Suprapubic skin (tissue), 4 donors: Measurements from ENCODE around the gene ARPC2. TPM values are rescaled to one million over a fixed set of nuclear protein-coding genes. Genes with fewer than 3 reads are reported as not detected.
A peak's percentile ranks its signal among the peaks of the same experiment; 100 is the strongest.

Source experiments
- DNase-seq, 2 donors: peaks; one replicate each; pipeline ENCODE4 v3.0.0-alpha.2; 2019; ENCODE audit warnings: low spot score in 2 of 2
- H3K27ac ChIP-seq: fragments of 200-600 bp; sonication (generic); one replicate; pipeline ENCODE4 v1.5.1; 2019
- H3K27me3 ChIP-seq: fragments of 200-600 bp; sonication (generic); one replicate; pipeline ENCODE4 v1.5.1; 2019
- H3K36me3 ChIP-seq: fragments of 200-600 bp; sonication (generic); one replicate; pipeline ENCODE4 v1.5.1; 2019
- H3K4me1 ChIP-seq: fragments of 200-600 bp; sonication (generic); one replicate; pipeline ENCODE4 v1.5.1; 2019
- H3K4me3 ChIP-seq: fragments of 200-600 bp; sonication (generic); one replicate; pipeline ENCODE4 v1.5.1; 2019; ENCODE audit warnings: mild to moderate bottlenecking
- H3K9me3 ChIP-seq: fragments of 200-600 bp; sonication (generic); one replicate; pipeline ENCODE4 v1.5.1; 2019
- CTCF ChIP-seq, 2 donors: fragments of 200-600 bp in 1 of 2; fragments of 450-650 bp in 1 of 2; sonication (generic) in 1 of 2; IDR thresholded peaks; one replicate each; pipeline ENCODE4 v1.5.1; 2016 to 2019; ENCODE audit warnings: antibody characterized with exemption in 2 of 2, mild to moderate bottlenecking in 1 of 2, moderate library complexity in 1 of 2
- EP300 ChIP-seq: sonication (generic); formaldehyde crosslinking; IDR thresholded peaks from one replicate; pipeline ENCODE4 v1.6.1; 2017; ENCODE audit warnings: antibody characterized with exemption
- POLR2A ChIP-seq, 2 donors: fragments of 450-650 bp; IDR thresholded peaks; one replicate each; pipeline ENCODE4 v1.6.1; 2017; ENCODE audit warnings: antibody characterized with exemption in 2 of 2, mild to moderate bottlenecking in 2 of 2, moderate library complexity in 2 of 2
- POLR2AphosphoS5 ChIP-seq, 3 donors: sonication (generic); formaldehyde crosslinking; IDR thresholded peaks; one replicate each; pipeline ENCODE4 v1.6.1; 2017; ENCODE audit warnings: antibody characterized with exemption in 3 of 3
- WGBS: methylation state at CpG from one replicate; pipeline ENCODE4 v1.1.5; 2018; 5-methylcytosine and 5-hydroxymethylcytosine counted together
- total RNA-seq, 4 donors: library from RNA; depleted of rRNA; stranded (reverse); fragments of >200 nt; gene quantifications; one replicate each; pipeline ENCODE4 v1.1.0, GENCODE V29; 2016

Gene ARPC2
- total RNA-seq, 4 donors from 2014 or later: 267 to 384 (median 275) TPM

DNA sequence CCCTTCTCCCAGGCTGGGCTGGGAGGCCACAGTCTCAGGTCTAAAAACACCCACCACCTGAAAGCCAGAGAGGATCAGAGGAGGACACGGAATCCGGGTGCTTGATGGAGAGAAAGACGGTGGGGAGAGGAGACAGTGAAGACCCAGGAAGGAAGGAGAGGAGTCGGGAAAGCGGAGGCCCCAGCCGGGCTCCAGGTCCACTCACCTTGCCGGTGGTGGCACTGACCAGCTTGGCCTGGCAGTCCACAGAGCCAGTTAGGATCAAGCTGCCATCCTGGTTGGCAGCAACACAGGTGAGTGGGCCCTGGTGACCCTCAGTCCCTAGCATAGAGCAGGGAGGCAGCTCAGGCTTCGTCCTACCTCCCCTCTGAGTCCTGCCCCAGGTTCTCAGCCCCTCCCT lies 48.6 kb downstream of the ARPC2 start:
- Histone ChIP-seq H3K4me1 (peaks cover 30% of the 10 kb centered on the region), H3K4me3 (no peak overlapping the region), H3K9me3 (no peaks in the 10 kb centered on the region), H3K36me3 (peaks cover 51% of the 10 kb centered on the region), H3K27me3 (no peaks in the 10 kb centered on the region), H3K27ac (no peak overlapping the region)
- peak in 1 of 2 donors; percentile 52 for DNase-seq
- WGBS: 91% methylated on average over 8 of the region's 8 CpGs
- no peak for TF ChIP-seq EP300
- no peak for TF ChIP-seq POLR2AphosphoS5 (IDR thresholded peaks at IDR 0.05)
- TF ChIP-seq POLR2A (IDR thresholded peaks at IDR 0.05): no peak
- TF ChIP-seq CTCF (IDR thresholded peaks at IDR 0.05): no peak

DNA sequence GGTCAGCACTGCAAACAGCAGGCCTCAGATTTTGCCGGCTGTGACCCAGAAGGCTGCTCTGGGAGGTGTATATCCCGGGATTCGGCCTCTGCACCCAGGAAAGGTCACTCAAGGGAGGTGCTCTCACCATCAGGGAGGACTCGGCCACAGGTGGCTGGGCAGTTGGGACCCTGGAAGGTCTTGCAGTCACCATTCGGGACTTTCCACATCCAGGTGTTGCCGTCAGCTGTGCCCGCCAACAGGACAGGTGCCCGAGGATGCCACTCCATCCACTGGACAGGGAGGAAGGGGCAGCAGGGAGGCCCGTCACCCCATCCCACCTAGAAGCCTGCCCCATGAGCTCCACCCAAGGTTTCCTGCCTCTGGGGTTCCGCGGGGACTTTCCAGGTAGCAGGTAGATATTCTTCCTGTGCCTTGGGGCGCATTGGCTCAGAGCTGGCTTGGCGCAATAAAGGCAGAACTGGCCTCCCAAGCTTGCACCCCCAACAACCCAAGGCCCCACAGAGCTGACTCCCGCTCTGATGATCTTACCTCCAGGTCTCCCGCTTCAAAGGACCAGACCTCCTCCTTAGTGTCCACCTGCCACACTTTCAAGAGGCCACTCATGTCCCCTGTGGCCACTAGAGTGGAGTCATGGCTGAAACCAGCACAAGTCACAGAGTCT lies 49.5 kb downstream of the ARPC2 start:
- TF ChIP-seq POLR2AphosphoS5 (IDR thresholded peaks at IDR 0.05) (no peak), CTCF (IDR thresholded peaks at IDR 0.05) (no peak), EP300 (no peak), POLR2A (IDR thresholded peaks at IDR 0.05) (no peak)
- no peak overlapping the region for H3K27ac ChIP-seq
- H3K9me3 ChIP-seq: no peaks in the 10 kb centered on the region
- peaks cover 30% of the 10 kb centered on the region for H3K4me1 ChIP-seq
- no peaks in the 10 kb centered on the region for H3K27me3 ChIP-seq
- peak in 1 of 2 donors; percentile 51 for DNase-seq
- WGBS: 91% methylated on average over 15 of the region's 15 CpGs
- H3K4me3 ChIP-seq: no peak overlapping the region
- peaks cover 51% of the 10 kb centered on the region for H3K36me3 ChIP-seq

- H3K36me3 ChIP-seq: peaks cover 51% of the 10 kb centered on the region
- no peak overlapping the region for H3K4me3 ChIP-seq
- TF ChIP-seq POLR2A (IDR thresholded peaks at IDR 0.05) (no peak), CTCF (IDR thresholded peaks at IDR 0.05) (no peak), EP300 (no peak), POLR2AphosphoS5 (IDR thresholded peaks at IDR 0.05) (no peak)
- H3K4me1 ChIP-seq: peaks cover 38% of the 10 kb centered on the region
- H3K27ac ChIP-seq: no peak overlapping the region
- DNase-seq: no peak
- H3K27me3 ChIP-seq: no peaks in the 10 kb centered on the region
- no peaks in the 10 kb centered on the region for H3K9me3 ChIP-seq
- WGBS: 98% methylated on average over 6 of the region's 6 CpGs
These were observed 50.3 kb downstream of the ARPC2 start for GRCh38 chr2:218267259-218267658.

DNA sequence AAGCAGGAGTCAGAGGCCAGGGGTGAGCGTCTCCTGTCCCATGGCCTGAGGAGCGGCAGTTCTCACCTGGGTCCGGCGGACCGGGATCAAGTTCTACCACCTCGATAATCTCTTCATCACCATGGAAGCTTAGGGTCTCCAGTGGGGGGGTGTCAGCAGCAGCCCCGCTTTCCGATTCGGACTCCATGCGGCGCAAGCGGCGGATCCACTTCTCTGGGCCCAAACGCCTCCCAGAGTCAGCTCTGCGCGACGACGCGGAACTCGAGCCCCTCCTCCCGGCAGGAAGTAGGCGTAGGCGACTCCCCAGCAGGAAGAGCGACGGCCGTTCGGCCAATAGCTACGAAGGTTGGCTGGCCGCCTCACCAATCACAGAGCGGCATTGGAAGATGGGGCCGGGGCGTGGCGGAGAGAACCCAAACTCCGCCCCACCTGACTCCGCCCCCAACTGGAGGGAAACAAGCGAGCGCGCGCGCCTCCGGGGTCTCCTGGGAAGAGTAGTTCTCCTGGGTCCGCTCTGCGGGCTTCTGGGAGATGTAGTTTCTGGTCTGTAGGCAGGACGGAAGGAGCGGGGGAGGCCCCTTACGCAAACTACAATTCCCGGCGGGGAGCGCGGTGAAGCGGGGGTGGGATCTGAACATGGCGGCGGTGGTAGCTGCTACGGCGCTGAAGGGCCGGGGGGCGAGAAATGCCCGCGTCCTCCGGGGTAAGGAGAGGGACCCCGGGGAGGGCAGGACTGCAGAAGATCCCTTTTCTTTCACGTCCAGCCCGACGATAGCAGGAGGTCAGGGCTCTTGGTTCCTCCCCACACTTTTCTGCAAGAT lies 53.1 kb downstream of the ARPC2 start, which contains the start of the genes AAMP and PNKD:
Gene AAMP (minus strand): TSS at position 238 of the 821 bp plus-strand sequence. CDS start 51 bp downstream, at position 187.
Gene PNKD (plus strand): TSS at position 620 of the 821 bp plus-strand sequence. CDS start 17 bp downstream, at position 637.
- TF ChIP-seq POLR2AphosphoS5 (IDR thresholded peaks at IDR 0.05) (peak in 2 of 3 donors; percentile 41 to 55), CTCF (IDR thresholded peaks at IDR 0.05) (peak in 1 of 2 donors; percentile 18), EP300 (no peak), POLR2A (IDR thresholded peaks at IDR 0.05) (peak in 1 of 2 donors; percentile 75)
- Histone ChIP-seq H3K4me1 (peaks cover 53% of the 10 kb centered on the region), H3K4me3 (peak within 1 kb of the TSS; percentile 79), H3K27me3 (no peaks in the 10 kb centered on the region), H3K36me3 (peaks cover 43% of the 10 kb centered on the region), H3K27ac (peak within 1 kb of the TSS; percentile 85), H3K9me3 (no peaks in the 10 kb centered on the region)
- peak; percentile 100 for DNase-seq
- WGBS: 0% methylated on average over 37 of the region's 64 CpGs
